Trophoblast cell (in vitro differentiated cells and primary cell): ENCODE results near the gene RAD51B.

Experiments
- DNase-seq, 2 donors: peaks; one replicate each; pipeline ENCODE4 v3.0.0-alpha.2; 2016
- H2AFZ ChIP-seq: 2 replicates; pipeline ENCODE4 v1.6.1; 2013; ENCODE audit warnings: low read length, moderate library complexity, mild to moderate bottlenecking; ENCODE audit not compliant: insufficient read depth, poor library complexity
- H2AK5ac ChIP-seq: 2 replicates; pipeline ENCODE4 v1.6.1; 2013; ENCODE audit warnings: mild to moderate bottlenecking, low read length
- H2BK120ac ChIP-seq: 2 replicates; pipeline ENCODE4 v1.6.1; 2013; ENCODE audit warnings: low read length, mild to moderate bottlenecking, moderate library complexity; ENCODE audit not compliant: insufficient read depth, poor library complexity
- H2BK12ac ChIP-seq: 2 replicates; pipeline ENCODE4 v1.6.1; 2013; ENCODE audit warnings: mild to moderate bottlenecking, low read length, moderate library complexity
- H2BK5ac ChIP-seq: 2 replicates; pipeline ENCODE4 v1.6.1; 2013; ENCODE audit warnings: low read length, low read depth, moderate library complexity, mild to moderate bottlenecking; ENCODE audit not compliant: poor library complexity
- H3K14ac ChIP-seq: 2 replicates; pipeline ENCODE4 v1.6.1; 2013; ENCODE audit warnings: mild to moderate bottlenecking, low read length
- H3K18ac ChIP-seq: 2 replicates; pipeline ENCODE4 v1.6.1; 2013; ENCODE audit warnings: mild to moderate bottlenecking, low read length
- H3K23ac ChIP-seq: 2 replicates; pipeline ENCODE4 v1.6.1; 2013; ENCODE audit warnings: low read length
- H3K27ac ChIP-seq: 2 replicates; pipeline ENCODE4 v1.5.1; 2013; ENCODE audit warnings: low read depth, mild to moderate bottlenecking, inconsistent platforms, low read length, moderate library complexity
- H3K27me3 ChIP-seq: 2 replicates; pipeline ENCODE4 v1.6.1; 2013; ENCODE audit warnings: inconsistent platforms, mild to moderate bottlenecking, low read length, moderate library complexity; ENCODE audit not compliant: insufficient read depth
- H3K36me3 ChIP-seq, 2 experiments: 1 replicate in 1 of 2; 2 replicates in 1 of 2; pipeline ENCODE4 v1.6.1; 2013; ENCODE audit warnings: low read length in 2 of 2, mild to moderate bottlenecking in 2 of 2, moderate library complexity in 1 of 2; ENCODE audit not compliant: insufficient read depth in 2 of 2, control insufficient read depth in 1 of 2
- H3K4ac ChIP-seq: 2 replicates; pipeline ENCODE4 v1.6.1; 2013; ENCODE audit warnings: low read depth, mild to moderate bottlenecking, low read length, moderate library complexity
- H3K4me1 ChIP-seq, 2 experiments: 1 replicate in 1 of 2; 2 replicates in 1 of 2; pipeline ENCODE4 v1.6.1; 2013; ENCODE audit warnings: low read length in 2 of 2, mild to moderate bottlenecking in 2 of 2, moderate library complexity in 1 of 2; ENCODE audit not compliant: insufficient read depth in 2 of 2, control insufficient read depth in 1 of 2
- H3K4me2 ChIP-seq: 2 replicates; pipeline ENCODE4 v1.6.1; 2013; ENCODE audit warnings: inconsistent platforms, mild to moderate bottlenecking, low read length, moderate library complexity
- H3K4me3 ChIP-seq: 2 replicates; pipeline ENCODE4 v1.5.1; 2013; ENCODE audit warnings: mild to moderate bottlenecking, low read depth, low read length, inconsistent platforms
- H3K79me1 ChIP-seq: one replicate; pipeline ENCODE4 v1.6.1; 2013; ENCODE audit warnings: low read length
- H3K79me2 ChIP-seq: 2 replicates; pipeline ENCODE4 v1.6.1; 2013; ENCODE audit warnings: low read length, mild to moderate bottlenecking; ENCODE audit not compliant: control insufficient read depth, insufficient read depth, poor library complexity
- H3K9ac ChIP-seq: 2 replicates; pipeline ENCODE4 v1.6.1; 2013; ENCODE audit warnings: mild to moderate bottlenecking, low read length
- H3K9me3 ChIP-seq: 2 replicates; pipeline ENCODE4 v1.6.1; 2013; ENCODE audit warnings: low read depth, mild to moderate bottlenecking, control low read depth, inconsistent platforms, low read length; ENCODE audit not compliant: insufficient read depth
- H4K12ac ChIP-seq: 2 replicates; pipeline ENCODE4 v1.6.1; 2013; ENCODE audit warnings: low read depth, mild to moderate bottlenecking, low read length, moderate library complexity
- H4K8ac ChIP-seq: 2 replicates; pipeline ENCODE4 v1.6.1; 2013; ENCODE audit warnings: low read depth, mild to moderate bottlenecking, low read length, moderate library complexity
- H4K91ac ChIP-seq: one replicate; pipeline ENCODE4 v1.6.1; 2013; ENCODE audit warnings: low read depth, mild to moderate bottlenecking, low read length, moderate library complexity
- WGBS: extraction: QIAGEN DNeasy Blood & Tissue Kit; methylation state at CpG from one replicate; pipeline ENCODE4 v1.1.7; 2013; ENCODE audit warnings: missing lambda C conversion rate; ENCODE audit not compliant: insufficient read length, insufficient coverage; ENCODE audit errors: extremely low coverage; 5-methylcytosine and 5-hydroxymethylcytosine counted together

The RAD51B gene

DNA sequence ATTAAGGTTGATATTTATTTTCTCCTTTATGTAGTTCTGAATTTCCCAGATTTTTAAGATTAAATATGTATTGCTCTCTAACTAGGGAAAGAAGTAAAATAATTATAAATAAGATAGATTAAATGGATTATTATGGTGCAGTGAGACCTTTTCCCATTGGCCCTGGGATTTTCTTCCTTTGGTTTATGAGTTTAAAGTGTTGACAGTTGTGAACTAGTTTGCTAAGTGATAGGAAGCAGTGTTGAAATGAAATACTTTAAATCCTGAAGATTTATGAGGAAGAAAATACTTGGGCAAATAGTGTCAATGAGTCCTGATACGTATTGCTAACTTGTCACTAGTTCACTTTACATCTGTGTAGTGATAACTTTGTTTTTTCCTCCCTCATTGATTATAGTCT, 188.9 kb downstream of the RAD51B start:
- Histone ChIP-seq H3K14ac (no peak overlapping the region), H4K91ac (no peak overlapping the region), H3K4me2 (no peak overlapping the region), H3K79me1 (no peaks in the 10 kb centered on the region), H2BK120ac (no peak overlapping the region), H3K79me2 (no peaks in the 10 kb centered on the region), H3K4ac (no peak overlapping the region), H2AFZ (no peak overlapping the region), H3K9me3 (no peaks in the 10 kb centered on the region), H3K36me3 (no peaks in the 10 kb centered on the region), H3K9ac (no peak overlapping the region), H2BK5ac (no peak overlapping the region), H2BK12ac (no peak overlapping the region), H4K8ac (no peak overlapping the region), H3K18ac (no peak overlapping the region), H2AK5ac (no peak overlapping the region), H3K27ac (no peak overlapping the region), H4K12ac (no peak overlapping the region), H3K4me1 (peaks cover 0 to 2% of the 10 kb centered on the region in 2 experiments), H3K4me3 (no peak overlapping the region), H3K27me3 (no peaks in the 10 kb centered on the region), H3K23ac (no peak overlapping the region)
- WGBS = no CpG with 5 or more reads among the region's 1 CpG
- no peak for DNase-seq

DNA sequence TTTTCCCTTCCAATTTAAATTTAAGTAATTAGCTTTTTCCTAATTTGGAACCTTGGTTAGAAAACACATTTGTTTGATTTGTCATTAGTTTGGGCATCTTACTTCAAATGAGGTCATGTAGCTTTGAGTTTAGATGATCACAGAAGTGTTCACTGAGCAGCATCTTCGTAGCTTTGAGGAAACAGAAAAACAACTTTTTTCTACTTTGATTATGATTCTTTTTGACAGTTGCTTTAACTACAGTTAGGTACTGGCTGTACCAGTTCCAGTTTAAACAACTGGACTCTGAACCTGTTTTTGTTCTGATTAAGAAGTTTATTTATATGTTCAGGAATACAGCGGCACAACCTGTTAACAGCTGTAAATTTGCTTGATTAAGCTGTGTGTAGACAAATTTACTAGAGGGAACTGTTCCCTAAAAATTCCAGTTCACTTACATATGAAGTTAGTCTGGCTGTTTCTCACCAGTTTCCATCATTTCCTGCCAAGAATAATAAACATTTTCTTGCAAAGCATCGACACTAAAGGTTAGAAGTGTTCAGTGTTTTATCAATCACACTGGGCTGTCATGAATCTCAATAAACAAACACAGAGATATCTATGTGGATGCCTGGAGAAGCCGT, 191.9 kb downstream of the RAD51B start:
- no peak for DNase-seq
- no peak overlapping the region for H2BK12ac ChIP-seq
- no CpG with 5 or more reads among the region's 4 CpGs for WGBS
- H3K4me2 ChIP-seq = no peak overlapping the region
- H3K4me1 ChIP-seq = peaks cover 0 to 2% of the 10 kb centered on the region in 2 experiments
- H3K14ac ChIP-seq = no peak overlapping the region
- H3K9me3 ChIP-seq = no peaks in the 10 kb centered on the region
- no peak overlapping the region for H3K18ac ChIP-seq
- H3K27me3 ChIP-seq = no peaks in the 10 kb centered on the region
- no peaks in the 10 kb centered on the region for H3K79me2 ChIP-seq
- no peak overlapping the region for H4K8ac ChIP-seq
- no peaks in the 10 kb centered on the region for H3K36me3 ChIP-seq
- H2BK120ac ChIP-seq = no peak overlapping the region
- no peak overlapping the region for H2AFZ ChIP-seq
- H3K4me3 ChIP-seq = no peak overlapping the region
- no peak overlapping the region for H3K4ac ChIP-seq
- H3K9ac ChIP-seq = no peak overlapping the region
- H3K23ac ChIP-seq = no peak overlapping the region
- H2AK5ac ChIP-seq = no peak overlapping the region
- H4K12ac ChIP-seq = no peak overlapping the region
- no peak overlapping the region for H3K27ac ChIP-seq
- H3K79me1 ChIP-seq = no peaks in the 10 kb centered on the region
- no peak overlapping the region for H4K91ac ChIP-seq
- H2BK5ac ChIP-seq = no peak overlapping the region

DNA sequence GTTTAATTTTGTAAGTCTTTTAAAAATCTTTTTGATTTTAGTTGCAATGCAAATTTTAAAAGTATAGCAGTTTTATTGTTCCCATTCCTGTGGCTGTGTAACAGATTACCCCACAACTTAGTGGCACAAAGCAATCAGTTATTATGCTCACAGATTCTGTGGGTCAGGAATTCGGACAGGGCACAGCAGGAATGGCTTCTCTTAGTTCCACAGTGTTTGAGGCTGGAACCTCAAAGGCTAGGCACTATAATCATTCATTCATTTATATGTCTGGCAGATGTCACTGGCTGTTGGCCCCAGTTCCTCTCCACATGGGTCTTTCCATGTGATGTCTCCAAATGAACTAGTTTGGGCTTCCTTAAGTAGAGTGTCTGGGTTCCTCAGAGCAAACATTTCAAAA, 193.3 kb downstream of the RAD51B start:
- peaks cover 0 to 2% of the 10 kb centered on the region in 2 experiments for H3K4me1 ChIP-seq
- H4K12ac ChIP-seq = no peak overlapping the region
- WGBS = no CpG with 5 or more reads among the region's 1 CpG
- no peaks in the 10 kb centered on the region for H3K79me1 ChIP-seq
- H3K23ac ChIP-seq = no peak overlapping the region
- H3K4me2 ChIP-seq = no peak overlapping the region
- H3K27me3 ChIP-seq = no peaks in the 10 kb centered on the region
- no peak overlapping the region for H2BK120ac ChIP-seq
- no peaks in the 10 kb centered on the region for H3K9me3 ChIP-seq
- H3K18ac ChIP-seq = no peak overlapping the region
- no peak overlapping the region for H2AFZ ChIP-seq
- peak overlapping the region; percentile 40 for H2BK5ac ChIP-seq
- H2BK12ac ChIP-seq = peak overlapping the region; percentile 49
- no peaks in the 10 kb centered on the region for H3K36me3 ChIP-seq
- no peak overlapping the region for H3K27ac ChIP-seq
- no peak overlapping the region for H3K4me3 ChIP-seq
- no peak overlapping the region for H3K9ac ChIP-seq
- H2AK5ac ChIP-seq = peak overlapping the region; percentile 62
- H3K79me2 ChIP-seq = no peaks in the 10 kb centered on the region
- no peak for DNase-seq
- H4K8ac ChIP-seq = peak overlapping the region; percentile 38
- H3K14ac ChIP-seq = no peak overlapping the region
- no peak overlapping the region for H4K91ac ChIP-seq
- no peak overlapping the region for H3K4ac ChIP-seq

DNA sequence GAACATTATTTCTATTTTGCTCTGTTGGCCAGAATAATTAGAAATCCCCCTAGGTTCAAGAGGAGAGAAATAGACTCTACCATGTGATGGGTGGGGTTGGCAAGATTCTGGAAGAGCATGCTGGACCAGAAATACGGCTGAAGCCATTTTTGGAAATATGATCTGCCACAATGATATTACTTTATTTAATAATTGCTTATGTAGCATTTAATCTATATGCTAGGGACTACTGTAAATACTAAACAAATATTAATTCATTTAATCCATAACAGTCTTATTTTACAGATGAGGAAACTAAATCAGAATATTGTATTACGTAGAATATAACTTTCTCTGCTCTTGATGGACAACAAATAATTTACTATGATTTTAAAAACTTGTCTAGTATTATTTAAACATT, 193.7 kb downstream of the RAD51B start:
- H3K14ac ChIP-seq = no peak overlapping the region
- no peak overlapping the region for H2BK12ac ChIP-seq
- no peak overlapping the region for H3K27ac ChIP-seq
- H4K8ac ChIP-seq = no peak overlapping the region
- H3K79me2 ChIP-seq = no peaks in the 10 kb centered on the region
- H2BK120ac ChIP-seq = no peak overlapping the region
- H2AFZ ChIP-seq = no peak overlapping the region
- H3K18ac ChIP-seq = no peak overlapping the region
- H3K4me2 ChIP-seq = no peak overlapping the region
- H3K9me3 ChIP-seq = no peaks in the 10 kb centered on the region
- no peak overlapping the region for H3K4ac ChIP-seq
- H3K36me3 ChIP-seq = no peaks in the 10 kb centered on the region
- H3K4me1 ChIP-seq = peaks cover 0 to 2% of the 10 kb centered on the region in 2 experiments
- H3K9ac ChIP-seq = no peak overlapping the region
- no peak overlapping the region for H4K12ac ChIP-seq
- H3K27me3 ChIP-seq = no peaks in the 10 kb centered on the region
- no peak for DNase-seq
- no peak overlapping the region for H3K4me3 ChIP-seq
- no CpG with 5 or more reads among the region's 2 CpGs for WGBS
- no peak overlapping the region for H2AK5ac ChIP-seq
- H3K79me1 ChIP-seq = no peaks in the 10 kb centered on the region
- H2BK5ac ChIP-seq = no peak overlapping the region
- H4K91ac ChIP-seq = no peak overlapping the region
- H3K23ac ChIP-seq = no peak overlapping the region
